IPS-NIHi7 (cell line): ENCODE data around the gene POLD2.

Experiments
- DNase-seq: peaks from one replicate; pipeline ENCODE4 v3.0.0; 2012; ENCODE audit warnings: mixed read lengths; ENCODE audit errors: extremely low spot score

POLD2 gene

DNA sequence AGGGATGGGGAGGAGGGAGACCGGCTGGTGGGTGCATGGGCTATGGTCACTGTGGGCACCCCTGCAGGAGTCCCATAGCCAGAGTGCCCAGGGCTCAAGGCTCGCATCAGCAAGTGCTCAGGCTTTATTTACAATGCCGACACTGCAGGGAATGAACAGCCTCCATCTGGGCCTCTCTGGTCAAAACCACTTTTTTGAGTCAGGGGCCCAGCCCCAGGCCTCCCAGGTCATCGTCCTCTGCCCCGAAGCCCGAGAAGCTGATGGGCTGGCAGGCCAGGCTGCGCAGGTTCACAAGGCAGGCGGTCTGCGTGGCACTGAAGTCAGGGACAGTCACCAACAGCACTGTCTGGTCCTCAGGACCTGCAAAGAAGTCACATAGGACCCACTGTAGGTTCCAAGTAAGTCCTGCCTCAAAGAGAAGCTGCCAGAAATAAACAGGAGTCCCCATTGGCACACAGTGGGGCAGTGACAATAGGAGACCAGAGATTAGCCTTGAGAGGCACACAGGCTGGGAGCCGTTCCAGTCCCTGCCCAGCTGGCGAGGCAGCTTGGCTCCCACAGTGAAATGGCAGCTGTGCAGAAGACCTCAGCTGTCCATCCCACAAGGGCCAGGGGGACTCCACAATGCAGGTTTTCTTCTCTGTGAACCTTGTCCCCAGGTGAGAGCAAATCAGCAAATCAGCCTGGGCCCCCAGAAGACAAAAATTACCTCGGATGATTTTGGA, 8.6 kb downstream of the POLD2 start:
- no peak for DNase-seq

DNA sequence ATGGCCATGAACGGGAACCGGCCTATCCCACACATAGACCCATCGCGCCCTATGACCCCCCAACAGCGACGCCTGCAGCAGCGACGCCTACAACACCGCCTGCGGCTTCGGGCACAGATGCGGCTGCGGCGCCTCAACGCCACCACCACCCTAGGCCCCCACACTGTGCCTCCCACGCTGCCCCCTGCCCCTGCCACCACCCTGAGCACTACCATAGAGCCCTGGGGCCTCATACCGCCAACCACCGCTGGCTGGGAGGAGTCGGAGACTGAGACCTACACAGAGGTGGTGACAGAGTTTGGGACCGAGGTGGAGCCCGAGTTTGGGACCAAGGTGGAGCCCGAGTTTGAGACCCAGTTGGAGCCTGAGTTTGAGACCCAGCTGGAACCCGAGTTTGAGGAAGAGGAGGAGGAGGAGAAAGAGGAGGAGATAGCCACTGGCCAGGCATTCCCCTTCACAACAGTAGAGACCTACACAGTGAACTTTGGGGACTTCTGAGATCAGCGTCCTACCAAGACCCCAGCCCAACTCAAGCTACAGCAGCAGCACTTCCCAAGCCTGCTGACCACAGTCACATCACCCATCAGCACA, 9.5 kb downstream of the POLD2 start:
- no peak for DNase-seq

DNA sequence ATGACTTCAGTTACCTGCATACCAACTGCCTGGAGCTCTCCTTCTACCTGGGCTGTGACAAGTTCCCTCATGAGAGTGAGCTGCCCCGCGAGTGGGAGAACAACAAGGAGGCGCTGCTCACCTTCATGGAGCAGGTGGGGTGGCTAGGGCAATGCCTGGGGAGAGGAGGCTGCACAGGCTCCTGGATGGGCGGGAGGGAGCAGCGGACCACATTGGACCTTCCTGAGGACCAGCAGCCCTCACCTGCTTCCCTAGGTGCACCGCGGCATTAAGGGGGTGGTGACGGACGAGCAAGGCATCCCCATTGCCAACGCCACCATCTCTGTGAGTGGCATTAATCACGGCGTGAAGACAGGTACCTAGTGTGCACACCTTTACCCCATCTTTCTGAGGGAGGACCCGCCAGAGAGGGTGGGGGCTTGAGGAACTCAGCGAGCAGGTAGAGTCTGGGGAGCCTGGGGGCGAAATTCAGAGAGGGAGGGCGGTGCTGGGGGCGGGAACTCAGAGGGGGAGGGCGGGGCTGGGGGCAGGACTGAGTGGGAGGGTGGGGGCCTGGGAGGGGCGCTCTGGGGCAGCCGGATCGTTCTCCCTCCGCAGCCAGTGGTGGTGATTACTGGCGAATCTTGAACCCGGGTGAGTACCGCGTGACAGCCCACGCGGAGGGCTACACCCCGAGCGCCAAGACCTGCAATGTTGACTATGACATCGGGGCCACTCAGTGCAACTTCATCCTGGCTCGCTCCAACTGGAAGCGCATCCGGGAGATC, 10.2 kb downstream of the POLD2 start:
- peak; percentile 35 for DNase-seq

DNA sequence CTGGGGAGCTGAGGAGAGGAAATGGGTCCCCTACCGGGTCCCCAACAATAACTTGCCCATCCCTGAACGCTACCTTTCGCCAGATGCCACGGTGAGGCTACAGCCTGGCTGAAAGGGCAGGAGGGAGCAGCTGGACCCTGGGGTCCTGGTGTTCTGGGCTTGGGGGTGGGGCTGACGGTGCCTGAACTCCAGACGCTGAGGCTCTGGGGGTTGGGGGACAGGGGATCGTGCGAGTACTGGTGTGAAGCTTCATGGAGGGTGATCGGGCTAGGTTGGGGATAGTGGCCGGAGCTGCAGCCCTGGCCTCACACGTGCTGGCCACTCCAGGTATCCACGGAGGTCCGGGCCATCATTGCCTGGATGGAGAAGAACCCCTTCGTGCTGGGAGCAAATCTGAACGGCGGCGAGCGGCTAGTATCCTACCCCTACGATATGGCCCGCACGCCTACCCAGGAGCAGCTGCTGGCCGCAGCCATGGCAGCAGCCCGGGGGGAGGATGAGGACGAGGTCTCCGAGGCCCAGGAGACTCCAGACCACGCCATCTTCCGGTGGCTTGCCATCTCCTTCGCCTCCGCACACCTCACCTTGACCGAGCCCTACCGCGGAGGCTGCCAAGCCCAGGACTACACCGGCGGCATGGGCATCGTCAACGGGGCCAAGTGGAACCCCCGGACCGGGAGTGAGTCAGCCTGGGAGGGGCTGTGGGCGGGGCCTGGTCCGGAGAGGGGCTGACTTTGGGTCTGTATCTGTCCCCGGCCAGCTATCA, 10.9 kb downstream of the POLD2 start:
- peak; percentile 65 for DNase-seq

DNA sequence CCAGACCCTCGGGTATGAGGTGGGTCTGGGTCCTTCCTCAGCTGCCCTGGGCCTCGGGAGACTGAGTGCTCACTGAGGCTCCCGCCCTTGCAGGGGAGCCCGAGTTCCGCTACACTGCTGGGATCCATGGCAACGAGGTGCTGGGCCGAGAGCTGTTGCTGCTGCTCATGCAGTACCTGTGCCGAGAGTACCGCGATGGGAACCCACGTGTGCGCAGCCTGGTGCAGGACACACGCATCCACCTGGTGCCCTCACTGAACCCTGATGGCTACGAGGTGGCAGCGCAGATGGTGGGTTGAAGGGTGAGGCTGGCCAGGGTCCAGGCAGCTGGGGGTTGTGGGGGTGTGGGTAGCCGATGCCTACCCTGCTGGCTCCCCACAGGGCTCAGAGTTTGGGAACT, 11.6 kb downstream of the POLD2 start:
- DNase-seq: no peak

DNA sequence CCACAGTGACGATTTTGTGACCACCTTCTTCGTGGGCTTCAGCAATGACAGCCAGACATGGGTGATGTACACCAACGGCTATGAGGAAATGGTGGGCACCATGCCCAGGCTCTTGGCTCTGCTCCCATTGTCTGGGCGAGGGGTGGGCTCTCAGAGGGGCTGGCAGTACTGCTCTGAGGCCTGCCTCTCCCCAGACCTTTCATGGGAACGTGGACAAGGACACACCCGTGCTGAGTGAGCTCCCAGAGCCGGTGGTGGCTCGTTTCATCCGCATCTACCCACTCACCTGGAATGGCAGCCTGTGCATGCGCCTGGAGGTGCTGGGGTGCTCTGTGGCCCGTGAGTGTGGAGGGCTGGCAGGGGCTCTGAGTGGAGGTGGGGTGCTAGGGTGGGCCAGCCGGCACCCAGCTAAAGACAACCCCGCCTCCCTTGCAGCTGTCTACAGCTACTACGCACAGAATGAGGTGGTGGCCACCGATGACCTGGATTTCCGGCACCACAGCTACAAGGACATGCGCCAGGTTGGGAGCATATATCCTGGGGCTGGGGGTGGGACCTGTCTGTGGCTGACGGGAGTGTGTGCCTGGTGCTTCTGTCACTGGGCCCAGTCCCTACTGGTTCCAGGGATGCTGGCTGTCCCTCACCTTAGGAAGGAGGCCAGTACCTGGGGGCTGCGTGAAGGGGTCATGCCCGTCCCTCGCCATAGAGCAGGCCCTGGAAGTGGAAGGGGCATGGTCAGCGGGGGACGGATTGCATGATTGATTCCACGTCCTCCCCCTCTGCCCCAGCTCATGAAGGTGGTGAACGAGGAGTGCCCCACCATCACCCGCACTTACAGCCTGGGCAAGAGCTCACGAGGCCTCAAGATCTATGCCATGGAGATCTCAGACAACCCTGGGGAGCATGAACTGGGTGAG, 12.4 kb downstream of the POLD2 start:
- DNase-seq: no peak

DNA sequence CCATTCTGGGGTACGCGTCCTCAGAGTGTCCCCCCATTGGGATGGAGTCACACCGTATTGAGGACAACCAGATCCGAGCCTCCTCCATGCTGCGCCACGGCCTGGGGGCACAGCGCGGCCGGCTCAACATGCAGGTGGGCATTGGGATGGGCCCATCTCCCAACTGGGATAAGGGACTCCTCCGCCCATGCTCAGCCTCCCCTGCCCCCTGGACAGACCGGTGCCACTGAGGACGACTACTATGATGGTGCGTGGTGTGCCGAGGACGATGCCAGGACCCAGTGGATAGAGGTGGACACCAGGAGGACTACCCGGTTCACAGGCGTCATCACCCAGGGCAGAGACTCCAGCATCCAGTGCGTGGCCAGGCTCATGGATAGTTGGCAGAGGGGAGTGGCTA, 13.4 kb downstream of the POLD2 start:
- DNase-seq: no peak

DNA sequence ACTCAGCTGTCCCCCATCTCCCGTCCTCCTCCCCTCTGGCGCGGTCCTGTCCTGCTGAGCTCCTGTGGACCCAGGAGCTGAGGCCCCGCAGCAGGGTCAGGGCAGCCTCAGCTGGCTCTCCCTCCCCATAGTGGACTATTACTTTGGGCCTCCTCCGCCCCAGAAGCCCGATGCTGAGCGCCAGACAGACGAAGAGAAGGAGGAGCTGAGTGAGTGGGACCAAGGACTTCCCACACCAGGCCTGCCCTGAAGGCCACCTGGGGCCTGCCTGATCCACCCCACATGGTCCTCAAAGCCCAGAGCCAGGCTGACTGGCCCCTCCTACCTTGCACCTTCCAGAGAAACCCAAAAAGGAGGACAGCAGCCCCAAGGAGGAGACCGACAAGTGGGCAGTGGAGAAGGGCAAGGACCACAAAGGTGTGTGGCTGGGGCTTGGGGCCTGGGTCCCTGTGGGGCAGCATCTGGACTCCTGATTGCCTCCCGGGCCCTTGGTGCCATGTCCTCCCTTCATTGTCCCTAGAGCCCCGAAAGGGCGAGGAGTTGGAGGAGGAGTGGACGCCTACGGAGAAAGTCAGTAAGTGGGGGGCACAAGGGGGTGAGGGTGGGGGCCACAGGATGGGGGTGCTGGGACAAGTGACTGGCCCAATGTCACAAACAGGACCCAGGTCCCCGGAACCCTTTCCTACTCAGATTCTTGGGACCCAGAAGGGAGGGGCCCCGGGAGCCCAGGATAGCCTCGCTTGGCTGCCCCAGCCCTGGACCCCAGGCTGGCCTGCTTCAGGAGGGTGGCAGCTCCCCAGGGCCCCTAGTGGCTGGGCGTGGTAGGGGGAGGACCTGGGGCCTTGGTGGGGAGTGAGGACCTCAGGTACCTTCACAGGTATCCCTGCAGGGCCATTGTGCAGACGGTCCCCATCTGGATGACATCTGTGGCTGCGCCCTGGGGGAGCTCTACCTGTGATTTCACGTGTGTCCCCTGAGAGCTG, 14.3 kb downstream of the POLD2 start:
- no peak for DNase-seq

DNA sequence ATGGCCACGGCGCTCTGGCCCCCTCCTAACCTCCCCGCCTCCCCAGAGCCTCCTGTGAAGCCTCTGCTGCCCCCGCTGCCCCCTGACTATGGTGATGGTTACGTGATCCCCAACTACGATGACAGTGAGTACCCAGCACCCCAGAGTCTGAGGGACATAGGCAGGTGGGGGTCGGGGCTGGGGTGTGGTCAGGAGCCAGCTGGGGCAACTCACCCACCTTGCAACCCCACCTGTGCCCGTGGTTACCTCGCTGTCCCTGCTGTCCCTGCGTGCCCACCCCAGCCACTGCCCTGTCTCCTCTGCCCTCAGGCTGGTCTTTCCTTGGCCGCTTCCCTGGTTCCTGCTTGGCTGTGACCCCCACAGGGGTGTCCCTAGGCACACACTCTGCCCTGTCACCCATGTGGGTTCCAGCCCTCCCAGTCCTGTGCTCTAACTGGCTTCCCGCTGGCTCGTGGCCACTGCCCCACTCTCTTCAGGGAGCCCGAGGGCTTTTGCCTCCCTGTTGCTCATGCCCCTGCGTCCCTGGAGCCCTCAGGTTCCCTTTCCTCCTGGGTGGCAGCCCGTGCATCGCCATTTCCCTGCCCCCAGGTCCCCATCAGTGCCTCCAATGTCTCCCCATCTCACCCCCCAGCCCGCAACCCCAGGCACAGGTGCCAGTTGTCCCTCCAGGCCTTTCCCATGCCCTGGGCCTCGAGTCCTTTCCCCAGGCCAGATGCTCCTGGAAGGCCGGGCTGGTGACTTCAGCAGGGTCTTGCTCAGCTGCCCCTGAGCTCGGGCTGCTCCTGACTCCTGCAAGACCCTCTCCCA, 15.2 kb downstream of the POLD2 start:
- no peak for DNase-seq

DNA sequence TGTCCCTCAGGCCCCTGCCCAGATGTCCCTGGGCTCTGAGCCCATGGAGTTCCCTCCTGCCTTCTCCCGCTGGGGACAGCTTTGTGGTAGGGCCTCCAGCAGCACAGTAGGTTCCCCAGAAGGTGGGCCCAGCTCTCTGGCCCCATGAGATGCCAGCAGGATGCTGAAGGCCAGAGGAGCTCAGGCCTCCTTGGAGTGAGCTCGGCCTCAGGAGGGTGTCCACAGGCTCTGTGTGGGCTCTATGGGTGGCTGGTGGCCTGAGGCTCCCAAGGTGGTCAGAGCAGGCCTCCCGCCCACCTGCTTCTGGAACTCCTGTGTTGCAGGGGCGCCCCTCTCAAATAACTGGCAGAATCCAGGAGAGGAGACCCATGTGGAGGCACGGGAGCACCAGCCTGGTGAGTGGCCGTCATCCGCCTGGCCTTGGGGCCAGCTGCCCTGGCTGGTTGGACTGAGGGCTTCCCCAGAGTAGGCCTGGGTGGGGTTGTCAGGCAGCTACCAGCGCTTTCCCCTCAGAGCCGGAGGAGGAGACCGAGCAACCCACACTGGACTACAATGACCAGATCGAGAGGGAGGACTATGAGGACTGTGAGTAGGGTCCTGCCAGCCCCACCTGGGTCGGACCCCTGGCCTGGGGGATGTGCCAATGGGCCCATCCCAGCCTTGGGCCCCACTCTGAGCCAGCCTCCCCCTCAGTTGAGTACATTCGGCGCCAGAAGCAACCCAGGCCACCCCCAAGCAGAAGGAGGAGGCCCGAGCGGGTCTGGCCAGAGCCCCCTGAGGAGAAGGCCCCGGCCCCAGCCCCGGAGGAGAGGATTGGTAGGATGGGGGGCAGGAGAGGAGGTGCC, 16.0 kb downstream of the POLD2 start:
- DNase-seq: no peak

DNA sequence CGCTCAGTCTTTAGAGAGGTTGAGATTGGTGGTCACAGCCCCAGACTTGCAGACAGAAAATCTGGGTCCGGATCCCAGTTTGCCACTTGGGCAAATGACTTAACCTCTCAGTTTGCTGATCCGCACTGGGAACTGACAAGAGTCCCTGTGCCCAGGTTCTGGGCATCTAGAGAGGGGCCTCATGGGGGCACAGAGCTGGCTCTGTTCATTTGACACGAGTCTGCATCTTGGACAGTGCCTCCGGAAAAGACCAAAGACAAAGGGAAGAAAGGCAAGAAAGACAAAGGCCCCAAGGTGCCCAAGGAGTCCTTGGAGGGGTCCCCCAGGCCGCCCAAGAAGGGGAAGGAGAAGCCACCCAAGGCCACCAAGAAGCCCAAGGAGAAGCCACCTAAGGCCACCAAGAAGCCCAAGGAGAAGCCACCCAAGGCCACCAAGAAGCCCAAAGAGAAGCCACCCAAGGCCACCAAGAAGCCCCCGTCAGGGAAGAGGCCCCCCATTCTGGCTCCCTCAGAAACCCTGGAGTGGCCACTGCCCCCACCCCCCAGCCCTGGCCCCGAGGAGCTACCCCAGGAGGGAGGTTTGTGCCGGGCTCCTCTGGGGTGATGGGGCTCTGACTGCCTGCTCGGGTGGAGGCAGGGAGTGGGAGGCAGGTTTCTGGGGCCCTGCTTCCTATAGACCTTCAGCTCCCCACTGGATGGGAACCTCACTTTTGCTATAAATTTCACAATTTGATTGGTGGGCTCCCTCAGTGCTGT, 16.9 kb downstream of the POLD2 start:
- DNase-seq: no peak

DNA sequence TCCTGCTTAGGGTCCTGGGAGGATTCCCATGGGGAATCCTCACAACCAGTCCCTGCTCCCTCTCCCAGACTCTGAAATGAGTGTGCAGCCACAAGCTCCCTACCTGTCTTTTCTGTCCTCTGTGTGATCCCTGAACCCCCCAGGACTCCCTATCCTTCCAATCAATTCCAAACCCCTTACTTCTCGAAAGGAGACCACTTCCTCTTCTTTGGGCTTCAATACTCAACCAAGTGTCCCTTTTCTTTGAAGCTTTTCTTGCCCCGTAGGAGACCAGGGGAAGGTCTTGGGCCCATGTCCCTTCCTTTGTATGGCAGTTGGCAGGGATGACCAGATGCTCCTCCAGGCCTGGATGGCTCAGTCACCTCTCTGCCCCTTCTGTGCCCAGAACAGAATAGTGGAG, 17.5 kb downstream of the POLD2 start:
- DNase-seq: no peak

DNA sequence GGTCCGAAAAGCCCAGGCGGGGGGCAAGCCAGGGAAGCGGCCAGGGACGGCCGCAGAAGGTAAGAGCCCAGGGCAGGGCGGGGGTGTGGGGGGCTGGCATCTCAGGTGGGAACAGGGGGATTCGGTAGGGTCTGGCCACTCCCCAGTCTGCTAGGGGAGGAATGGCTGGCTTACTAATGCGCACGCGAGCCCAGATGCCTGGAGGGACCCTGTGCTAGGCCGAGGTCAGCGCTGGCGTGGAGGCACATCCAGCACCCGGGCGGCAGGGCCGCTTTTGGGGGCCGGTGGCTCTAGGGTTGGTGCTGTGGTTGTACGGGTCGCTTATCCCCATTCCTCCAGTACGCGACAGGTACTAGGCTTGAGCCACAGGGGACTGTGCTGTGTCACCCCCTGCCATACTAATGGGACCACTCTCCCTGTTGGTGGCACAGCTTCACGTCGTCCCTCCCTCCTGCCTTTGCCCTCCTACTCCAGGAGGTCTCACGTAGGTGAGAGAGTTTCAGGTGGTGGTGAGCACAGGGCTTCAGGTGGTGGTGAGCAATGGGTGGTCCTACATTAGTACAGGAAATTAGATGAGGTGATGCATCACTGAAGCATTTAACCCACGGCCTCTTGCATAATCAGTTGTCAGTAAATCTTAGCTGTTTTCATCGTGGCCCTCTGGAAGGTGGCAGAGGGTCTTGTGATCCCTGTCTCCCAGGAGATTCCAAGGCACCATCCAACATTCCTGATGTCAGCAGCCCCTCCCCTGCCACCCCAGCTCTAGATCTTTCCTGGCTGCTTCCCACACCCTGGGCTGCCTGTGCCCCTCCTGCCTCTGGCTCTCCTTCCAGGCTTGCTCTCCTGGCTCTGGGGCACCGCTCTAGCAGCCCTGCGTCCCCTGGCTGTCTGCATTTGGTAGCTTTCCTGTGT, 18.2 kb downstream of the POLD2 start:
- peak; percentile 51 for DNase-seq

DNA sequence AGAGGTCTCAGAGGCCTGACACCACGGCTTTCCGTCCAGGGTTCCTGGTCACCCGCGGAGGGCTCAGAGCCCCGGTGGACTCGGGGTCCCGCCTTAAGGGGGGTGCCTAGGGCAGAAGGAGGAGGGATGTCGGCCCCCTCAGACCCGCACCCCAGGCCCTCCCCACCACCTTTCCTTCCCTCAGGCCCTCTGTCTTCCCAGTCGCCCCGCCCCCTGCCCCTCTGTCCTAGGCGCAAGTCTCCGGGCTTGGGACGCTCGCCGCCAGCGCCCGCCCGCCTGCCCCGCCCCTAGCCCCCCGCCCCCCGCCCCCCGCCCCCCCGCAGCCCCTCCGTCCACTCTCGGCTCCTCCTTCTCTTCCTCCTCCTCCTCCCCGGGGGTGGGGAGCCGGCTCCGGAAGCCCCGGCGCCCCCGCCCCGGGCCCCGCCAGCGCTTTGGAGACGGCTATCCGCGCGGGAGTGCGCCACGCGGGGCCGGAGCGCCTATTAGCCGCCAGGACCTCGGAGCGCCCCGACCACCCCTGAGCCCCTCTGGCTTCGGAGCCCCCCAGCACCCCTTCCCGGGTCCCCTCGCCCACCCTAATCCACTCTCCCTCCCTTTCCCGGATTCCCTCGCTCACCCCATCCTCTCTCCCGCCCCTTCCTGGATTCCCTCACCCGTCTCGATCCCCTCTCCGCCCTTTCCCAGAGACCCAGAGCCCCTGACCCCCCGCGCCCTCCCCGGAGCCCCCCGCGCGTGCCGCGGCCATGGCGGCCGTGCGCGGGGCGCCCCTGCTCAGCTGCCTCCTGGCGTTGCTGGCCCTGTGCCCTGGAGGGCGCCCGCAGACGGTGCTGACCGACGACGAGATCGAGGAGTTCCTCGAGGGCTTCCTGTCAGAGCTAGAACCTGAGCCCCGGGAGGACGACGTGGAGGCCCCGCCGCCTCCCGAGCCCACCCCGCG, 19.2 kb downstream of the POLD2 start, which contains the start of gene AEBP1:
Gene AEBP1, plus strand, starts transcription at position 423 of the 937 bp plus-strand sequence. Its CDS starts 321 bp downstream, at position 744.
- peak; percentile 78 for DNase-seq

DNA sequence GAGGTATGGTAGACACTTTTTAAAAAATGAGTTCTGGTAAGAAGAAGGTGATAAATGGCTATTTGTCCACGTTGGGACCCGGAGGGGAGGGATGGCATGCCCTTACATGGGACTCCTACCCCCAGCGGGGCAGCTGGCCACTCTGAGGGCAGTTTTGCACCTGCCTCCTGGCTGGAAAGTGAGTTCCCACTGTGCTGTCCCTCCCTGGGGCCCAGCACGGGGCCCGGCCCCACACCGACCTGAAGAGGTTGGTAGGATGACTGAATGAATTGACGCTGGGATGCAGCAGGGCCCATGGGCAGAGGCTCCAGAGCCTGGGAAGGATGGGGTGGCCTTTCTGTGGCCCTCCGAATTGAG, 19.8 kb downstream of the POLD2 start:
- no peak for DNase-seq
